ENCODE results near the gene ZNF644.

GRCh38 chr1:91046766-91047165, 24.9 kb upstream of the ZNF644 start:
- TF ChIP-seq, protein P1, sequence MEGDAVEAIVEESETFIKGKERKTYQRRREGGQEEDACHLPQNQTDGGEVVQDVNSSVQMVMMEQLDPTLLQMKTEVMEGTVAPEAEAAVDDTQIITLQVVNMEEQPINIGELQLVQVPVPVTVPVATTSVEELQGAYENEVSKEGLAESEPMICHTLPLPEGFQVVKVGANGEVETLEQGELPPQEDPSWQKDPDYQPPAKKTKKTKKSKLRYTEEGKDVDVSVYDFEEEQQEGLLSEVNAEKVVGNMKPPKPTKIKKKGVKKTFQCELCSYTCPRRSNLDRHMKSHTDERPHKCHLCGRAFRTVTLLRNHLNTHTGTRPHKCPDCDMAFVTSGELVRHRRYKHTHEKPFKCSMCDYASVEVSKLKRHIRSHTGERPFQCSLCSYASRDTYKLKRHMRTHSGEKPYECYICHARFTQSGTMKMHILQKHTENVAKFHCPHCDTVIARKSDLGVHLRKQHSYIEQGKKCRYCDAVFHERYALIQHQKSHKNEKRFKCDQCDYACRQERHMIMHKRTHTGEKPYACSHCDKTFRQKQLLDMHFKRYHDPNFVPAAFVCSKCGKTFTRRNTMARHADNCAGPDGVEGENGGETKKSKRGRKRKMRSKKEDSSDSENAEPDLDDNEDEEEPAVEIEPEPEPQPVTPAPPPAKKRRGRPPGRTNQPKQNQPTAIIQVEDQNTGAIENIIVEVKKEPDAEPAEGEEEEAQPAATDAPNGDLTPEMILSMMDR (conservative IDR thresholded peaks at IDR 0.05): no peak
- no peak for TF ChIP-seq EZH2 (IDR thresholded peaks at IDR 0.05; ENCODE audit: low read depth)
